Astrocyte (in vitro differentiated cells and primary cell): ENCODE data around the gene TRMT112. TPM values are rescaled to one million over a fixed set of nuclear protein-coding genes. Genes with fewer than 3 reads are reported as not detected.

Experiments used
- DNase-seq: peaks from one replicate; pipeline ENCODE4 v3.0.0-alpha.2; 2010; ENCODE audit warnings: low read depth
- FAIRE-seq: peaks from 2 replicates; lab custom pipeline; 2011; peaks lifted over from hg19 to GRCh38; lab: Jason Lieb, UNC
- H2AFZ ChIP-seq: 2 replicates; pipeline ENCODE4 v1.6.0; 2012; ENCODE audit warnings: low read depth, low read length, inconsistent platforms
- H3K27ac ChIP-seq: 2 replicates; pipeline ENCODE4 v1.5.1; 2011; ENCODE audit warnings: low read depth, low read length, inconsistent platforms
- H3K27me3 ChIP-seq: 2 replicates; pipeline ENCODE4 v1.6.0; 2011; ENCODE audit warnings: low read length, inconsistent platforms; ENCODE audit not compliant: insufficient read depth
- H3K36me3 ChIP-seq: 2 replicates; pipeline ENCODE4 v1.5.1; 2011; ENCODE audit warnings: low read length, inconsistent platforms; ENCODE audit not compliant: insufficient read depth
- H3K4me1 ChIP-seq: 2 replicates; pipeline ENCODE4 v1.5.1; 2011; ENCODE audit warnings: low read length, inconsistent platforms; ENCODE audit not compliant: insufficient read depth
- H3K4me2 ChIP-seq: 2 replicates; pipeline ENCODE4 v1.6.0; 2012; ENCODE audit warnings: low read length, inconsistent platforms
- H3K4me3 ChIP-seq: 2 replicates; pipeline ENCODE4 v1.5.1; 2011; ENCODE audit warnings: low read depth, mild to moderate bottlenecking, low read length, inconsistent platforms; ENCODE audit not compliant: insufficient read depth
- H3K79me2 ChIP-seq: 2 replicates; pipeline ENCODE4 v1.6.0; 2012; ENCODE audit warnings: mild to moderate bottlenecking, low read length, inconsistent platforms; ENCODE audit not compliant: insufficient read depth
- H3K9ac ChIP-seq: 2 replicates; pipeline ENCODE4 v1.6.0; 2012; ENCODE audit warnings: mild to moderate bottlenecking, low read length, inconsistent platforms
- H3K9me3 ChIP-seq: 2 replicates; pipeline ENCODE4 v1.5.1; 2012; ENCODE audit warnings: low read depth, mild to moderate bottlenecking, low read length, inconsistent platforms; ENCODE audit not compliant: insufficient read depth
- H4K20me1 ChIP-seq: 2 replicates; pipeline ENCODE4 v1.6.0; 2012; ENCODE audit warnings: low read length, inconsistent platforms; ENCODE audit not compliant: insufficient read depth
- H3K27ac Mint-ChIP-seq: one replicate; pipeline ENCODE4 v1.8.0; 2021; ENCODE audit warnings: mild to moderate bottlenecking, mixed read lengths; ENCODE audit not compliant: unreplicated experiment
- H3K27me3 Mint-ChIP-seq: one replicate; pipeline ENCODE4 v1.8.0; 2021; ENCODE audit warnings: low read depth, mixed read lengths; ENCODE audit not compliant: unreplicated experiment
- H3K36me3 Mint-ChIP-seq: one replicate; pipeline ENCODE4 v1.8.0; 2021; ENCODE audit warnings: low read depth, mixed read lengths; ENCODE audit not compliant: unreplicated experiment
- H3K4me1 Mint-ChIP-seq: one replicate; pipeline ENCODE4 v1.8.0; 2021; ENCODE audit warnings: low read depth, mixed read lengths; ENCODE audit not compliant: unreplicated experiment
- H3K4me3 Mint-ChIP-seq: one replicate; pipeline ENCODE4 v1.8.0; 2021; ENCODE audit warnings: mild to moderate bottlenecking, moderate library complexity, mixed read lengths; ENCODE audit not compliant: unreplicated experiment
- H3K9me3 Mint-ChIP-seq: one replicate; pipeline ENCODE4 v1.8.0; 2021; ENCODE audit warnings: mild to moderate bottlenecking, mixed read lengths; ENCODE audit not compliant: unreplicated experiment
- EZH2 ChIP-seq: IDR thresholded peaks from 2 replicates; pipeline ENCODE4 v1.6.1; 2012; ENCODE audit warnings: mild to moderate bottlenecking, low read length, inconsistent platforms; ENCODE audit not compliant: insufficient read depth
- total RNA-seq: library from RNA; stranded (reverse); gene quantifications from 2 replicates; pipeline ENCODE4 v1.2.1, GENCODE V29; 2021
- TF ChIP-seq, protein P1 (sequence below): IDR thresholded peaks from 2 replicates; pipeline ENCODE4 v1.5.1; 2011; ENCODE audit warnings: low read depth, mild to moderate bottlenecking, inconsistent platforms, low read length, moderate library complexity; ENCODE audit not compliant: insufficient read depth

The TRMT112 gene
- total RNA-seq, 1 donor from 2014 or later: 146 TPM

DNA sequence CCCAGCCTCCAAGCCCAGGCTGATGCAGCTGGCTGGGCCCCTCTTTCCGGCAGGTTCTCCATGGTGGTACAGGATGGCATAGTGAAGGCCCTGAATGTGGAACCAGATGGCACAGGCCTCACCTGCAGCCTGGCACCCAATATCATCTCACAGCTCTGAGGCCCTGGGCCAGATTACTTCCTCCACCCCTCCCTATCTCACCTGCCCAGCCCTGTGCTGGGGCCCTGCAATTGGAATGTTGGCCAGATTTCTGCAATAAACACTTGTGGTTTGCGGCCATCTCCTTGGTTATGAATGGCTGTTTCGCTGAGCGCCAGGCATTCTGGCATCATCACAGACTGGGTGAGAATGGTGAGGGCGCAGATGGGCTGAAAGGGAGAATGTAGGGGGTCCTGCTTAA, 4.2 kb upstream of the TRMT112 start:
- no peak overlapping the region for H2AFZ ChIP-seq
- H3K4me2 ChIP-seq: no peak overlapping the region
- no peaks in the 10 kb centered on the region for H3K27me3 Mint-ChIP-seq
- H3K36me3 ChIP-seq: peaks cover 3% of the 10 kb centered on the region
- H3K9me3 Mint-ChIP-seq: no peaks in the 10 kb centered on the region
- peaks cover 21% of the 10 kb centered on the region for H3K4me1 Mint-ChIP-seq
- TF ChIP-seq EZH2: no peak
- TF ChIP-seq, protein P1, sequence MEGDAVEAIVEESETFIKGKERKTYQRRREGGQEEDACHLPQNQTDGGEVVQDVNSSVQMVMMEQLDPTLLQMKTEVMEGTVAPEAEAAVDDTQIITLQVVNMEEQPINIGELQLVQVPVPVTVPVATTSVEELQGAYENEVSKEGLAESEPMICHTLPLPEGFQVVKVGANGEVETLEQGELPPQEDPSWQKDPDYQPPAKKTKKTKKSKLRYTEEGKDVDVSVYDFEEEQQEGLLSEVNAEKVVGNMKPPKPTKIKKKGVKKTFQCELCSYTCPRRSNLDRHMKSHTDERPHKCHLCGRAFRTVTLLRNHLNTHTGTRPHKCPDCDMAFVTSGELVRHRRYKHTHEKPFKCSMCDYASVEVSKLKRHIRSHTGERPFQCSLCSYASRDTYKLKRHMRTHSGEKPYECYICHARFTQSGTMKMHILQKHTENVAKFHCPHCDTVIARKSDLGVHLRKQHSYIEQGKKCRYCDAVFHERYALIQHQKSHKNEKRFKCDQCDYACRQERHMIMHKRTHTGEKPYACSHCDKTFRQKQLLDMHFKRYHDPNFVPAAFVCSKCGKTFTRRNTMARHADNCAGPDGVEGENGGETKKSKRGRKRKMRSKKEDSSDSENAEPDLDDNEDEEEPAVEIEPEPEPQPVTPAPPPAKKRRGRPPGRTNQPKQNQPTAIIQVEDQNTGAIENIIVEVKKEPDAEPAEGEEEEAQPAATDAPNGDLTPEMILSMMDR: no peak
- no peaks in the 10 kb centered on the region for H3K9me3 ChIP-seq
- no peak overlapping the region for H3K4me3 ChIP-seq
- peak overlapping the region; percentile 35 for H3K27ac Mint-ChIP-seq
- no peak overlapping the region for H3K4me3 Mint-ChIP-seq
- H3K79me2 ChIP-seq: peaks cover 17% of the 10 kb centered on the region
- no peak overlapping the region for H3K9ac ChIP-seq
- H3K27me3 ChIP-seq: no peaks in the 10 kb centered on the region
- DNase-seq (peak; percentile 68), FAIRE-seq (no peak)
- H3K36me3 Mint-ChIP-seq: peaks cover 18% of the 10 kb centered on the region
- peaks cover 28% of the 10 kb centered on the region for H4K20me1 ChIP-seq
- H3K4me1 ChIP-seq: peaks cover 7% of the 10 kb centered on the region
- H3K27ac ChIP-seq: no peak overlapping the region

DNA sequence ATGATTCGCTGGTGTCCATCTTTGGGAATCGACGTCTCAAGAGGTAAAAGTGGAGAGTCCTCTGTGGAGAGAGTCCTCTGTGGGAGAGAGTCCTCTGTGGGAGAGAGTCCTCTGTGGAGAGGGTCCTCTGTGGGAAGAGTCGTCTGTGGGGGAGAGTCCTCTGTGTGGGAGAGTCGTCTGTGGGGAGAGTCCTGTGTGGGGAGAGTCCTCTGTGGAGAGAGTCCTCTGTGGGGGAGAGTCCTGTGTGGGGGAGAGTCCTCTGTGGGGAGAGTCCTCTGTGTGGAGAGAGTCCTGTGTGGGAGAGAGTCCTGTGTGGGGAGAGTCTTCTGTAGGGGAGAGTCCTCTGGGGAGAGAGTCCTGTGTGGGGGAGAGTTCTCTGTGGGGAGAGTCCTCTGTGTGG, 3.7 kb upstream of the TRMT112 start:
- peaks cover 21% of the 10 kb centered on the region for H3K79me2 ChIP-seq
- H3K27me3 Mint-ChIP-seq: no peaks in the 10 kb centered on the region
- FAIRE-seq: no peak
- peaks cover 28% of the 10 kb centered on the region for H4K20me1 ChIP-seq
- peaks cover 7% of the 10 kb centered on the region for H3K4me1 ChIP-seq
- H3K4me3 ChIP-seq: no peak overlapping the region
- no peaks in the 10 kb centered on the region for H3K9me3 Mint-ChIP-seq
- no peak overlapping the region for H3K4me2 ChIP-seq
- no peaks in the 10 kb centered on the region for H3K27me3 ChIP-seq
- H3K4me1 Mint-ChIP-seq: peaks cover 24% of the 10 kb centered on the region
- H3K36me3 ChIP-seq: peaks cover 3% of the 10 kb centered on the region
- TF ChIP-seq, protein P1: no peak
- TF ChIP-seq EZH2: no peak
- no peak overlapping the region for H3K27ac Mint-ChIP-seq
- DNase-seq: no peak
- H3K9ac ChIP-seq: no peak overlapping the region
- H3K36me3 Mint-ChIP-seq: peaks cover 18% of the 10 kb centered on the region
- H3K27ac ChIP-seq: no peak overlapping the region
- H3K9me3 ChIP-seq: no peaks in the 10 kb centered on the region
- H2AFZ ChIP-seq: no peak overlapping the region
- H3K4me3 Mint-ChIP-seq: peak overlapping the region; percentile 64

DNA sequence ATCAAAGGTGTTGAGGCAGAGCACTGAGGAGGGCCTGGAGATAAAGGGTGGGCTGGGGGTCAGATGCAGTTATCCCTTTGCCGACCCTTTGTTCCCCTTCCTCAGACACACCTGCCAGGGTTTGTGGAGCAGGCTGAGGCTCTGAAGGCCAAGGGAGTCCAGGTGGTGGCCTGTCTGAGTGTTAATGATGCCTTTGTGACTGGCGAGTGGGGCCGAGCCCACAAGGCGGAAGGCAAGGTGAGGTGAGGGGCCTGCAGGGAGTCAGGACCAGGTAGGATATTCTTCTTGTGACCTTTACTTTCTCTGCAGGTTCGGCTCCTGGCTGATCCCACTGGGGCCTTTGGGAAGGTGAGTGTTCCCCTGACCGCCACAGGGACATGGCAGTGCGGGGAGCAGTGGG, 3.2 kb upstream of the TRMT112 start:
- H3K27ac ChIP-seq: no peak overlapping the region
- H3K79me2 ChIP-seq: peaks cover 25% of the 10 kb centered on the region
- peaks cover 28% of the 10 kb centered on the region for H4K20me1 ChIP-seq
- peaks cover 24% of the 10 kb centered on the region for H3K4me1 Mint-ChIP-seq
- H3K36me3 Mint-ChIP-seq: peaks cover 18% of the 10 kb centered on the region
- no peak overlapping the region for H3K4me2 ChIP-seq
- H3K9me3 ChIP-seq: no peaks in the 10 kb centered on the region
- peak overlapping the region; percentile 66 for H3K27ac Mint-ChIP-seq
- peaks cover 3% of the 10 kb centered on the region for H3K36me3 ChIP-seq
- peak overlapping the region; percentile 28 for H3K4me3 Mint-ChIP-seq
- H3K27me3 Mint-ChIP-seq: no peaks in the 10 kb centered on the region
- H3K4me3 ChIP-seq: no peak overlapping the region
- H3K27me3 ChIP-seq: no peaks in the 10 kb centered on the region
- TF ChIP-seq EZH2: no peak
- TF ChIP-seq, protein P1: no peak
- peaks cover 7% of the 10 kb centered on the region for H3K4me1 ChIP-seq
- no peaks in the 10 kb centered on the region for H3K9me3 Mint-ChIP-seq
- H2AFZ ChIP-seq: no peak overlapping the region
- H3K9ac ChIP-seq: no peak overlapping the region
- no peak for DNase-seq
- no peak for FAIRE-seq
